Activated naive CD4-positive, alpha-beta T cell treated with anti-CD3 and anti-CD28 coated beads, Interleukin-2, amount 50 U/mL, for 72 hours (primary cell): ENCODE data around the gene RAET1E. TPM values are rescaled to one million over a fixed set of nuclear protein-coding genes. Genes with fewer than 3 reads are reported as not detected.
A peak's percentile ranks its signal among the peaks of the same experiment; 100 is the strongest.

Experiments used
- ATAC-seq, 2 donors: fragments of 150-1000 bp; cut with Tn5 transposase; 2 replicates each; pipeline ENCODE4 v1.10.0; 2021; ENCODE audit warnings: mild to moderate bottlenecking in 2 of 2, moderate library complexity in 2 of 2
- DNase-seq, 2 donors: peaks; one replicate each; pipeline ENCODE4 v3.0.0; 2021 to 2022; ENCODE audit warnings: low spot score in 2 of 2
- H3K27ac Mint-ChIP-seq, 2 donors: one replicate each; pipeline ENCODE4 v1.8.0; 2022; ENCODE audit warnings: mild to moderate bottlenecking in 2 of 2, mixed read lengths in 2 of 2
- H3K36me3 Mint-ChIP-seq, 2 donors: one replicate each; pipeline ENCODE4 v1.8.0; 2022; ENCODE audit warnings: mixed read lengths in 2 of 2
- H3K9me3 Mint-ChIP-seq, 2 donors: one replicate each; pipeline ENCODE4 v1.8.0; 2022; ENCODE audit warnings: mixed read lengths in 2 of 2
- total RNA-seq, 2 donors: library from RNA; stranded (reverse); gene quantifications; one replicate each; pipeline ENCODE4 v1.2.3, GENCODE V29; 2022

The RAET1E gene
- total RNA-seq, 2 donors from 2014 or later: 0.11 TPM; not detected in 1

- Mint-ChIP-seq H3K9me3 (no peaks in the 10 kb centered on the region), H3K36me3 (no peaks in the 10 kb centered on the region), H3K27ac (no peak overlapping the region)
- ATAC-seq: no peak
- no peak for DNase-seq
Measured at GRCh38 chr6:149888659-149889058, 9.3 kb downstream of the RAET1E start.

GRCh38 chr6:149888093-149888492 lies 9.8 kb downstream of the RAET1E start:
- DNase-seq (no peak), ATAC-seq (no peak)
- no peak overlapping the region for H3K27ac Mint-ChIP-seq
- no peaks in the 10 kb centered on the region for H3K9me3 Mint-ChIP-seq
- H3K36me3 Mint-ChIP-seq: no peaks in the 10 kb centered on the region

- DNase-seq (no peak), ATAC-seq (no peak)
- no peaks in the 10 kb centered on the region for H3K36me3 Mint-ChIP-seq
- no peaks in the 10 kb centered on the region for H3K9me3 Mint-ChIP-seq
- no peak overlapping the region for H3K27ac Mint-ChIP-seq
Measured at GRCh38 chr6:149887343-149887742, 10.6 kb downstream of the RAET1E start.

GRCh38 chr6:149885888-149886287 lies 12.0 kb downstream of the RAET1E start:
- H3K9me3 Mint-ChIP-seq: no peaks in the 10 kb centered on the region
- no peak for DNase-seq
- no peaks in the 10 kb centered on the region for H3K36me3 Mint-ChIP-seq
- ATAC-seq: no peak
- H3K27ac Mint-ChIP-seq: peak overlapping the region in 1 of 2 donors; percentile 52

- no peak overlapping the region for H3K27ac Mint-ChIP-seq
- no peak for DNase-seq
- no peak for ATAC-seq
- H3K9me3 Mint-ChIP-seq: no peaks in the 10 kb centered on the region
- no peaks in the 10 kb centered on the region for H3K36me3 Mint-ChIP-seq
Measured at GRCh38 chr6:149884617-149885016, 13.3 kb downstream of the RAET1E start.

GRCh38 chr6:149884215-149884614 lies 13.7 kb downstream of the RAET1E start:
- ATAC-seq (no peak), DNase-seq (no peak)
- H3K27ac Mint-ChIP-seq: no peak overlapping the region
- no peaks in the 10 kb centered on the region for H3K36me3 Mint-ChIP-seq
- no peaks in the 10 kb centered on the region for H3K9me3 Mint-ChIP-seq

GRCh38 chr6:149881860-149882259 lies 16.1 kb downstream of the RAET1E start:
- Mint-ChIP-seq H3K36me3 (no peaks in the 10 kb centered on the region), H3K27ac (no peak overlapping the region), H3K9me3 (no peaks in the 10 kb centered on the region)
- no peak for DNase-seq
- ATAC-seq: no peak

GRCh38 chr6:149881066-149881766 lies 16.7 kb downstream of the RAET1E start:
- H3K36me3 Mint-ChIP-seq: no peaks in the 10 kb centered on the region
- no peak for DNase-seq
- H3K9me3 Mint-ChIP-seq: no peaks in the 10 kb centered on the region
- H3K27ac Mint-ChIP-seq: no peak overlapping the region
- ATAC-seq: no peak

GRCh38 chr6:149877659-149878058 lies 20.3 kb downstream of the RAET1E start:
- no peak for DNase-seq
- Mint-ChIP-seq H3K27ac (no peak overlapping the region), H3K9me3 (no peaks in the 10 kb centered on the region), H3K36me3 (no peaks in the 10 kb centered on the region)
- no peak for ATAC-seq

- DNase-seq: no peak
- no peaks in the 10 kb centered on the region for H3K9me3 Mint-ChIP-seq
- H3K36me3 Mint-ChIP-seq: no peaks in the 10 kb centered on the region
- no peak for ATAC-seq
- no peak overlapping the region for H3K27ac Mint-ChIP-seq
Measured at GRCh38 chr6:149876241-149876933, 21.5 kb downstream of the RAET1E start.

GRCh38 chr6:149872233-149872632 lies 25.7 kb downstream of the RAET1E start:
- Mint-ChIP-seq H3K36me3 (no peaks in the 10 kb centered on the region), H3K9me3 (no peaks in the 10 kb centered on the region), H3K27ac (no peak overlapping the region)
- ATAC-seq: no peak
- DNase-seq: no peak

GRCh38 chr6:149871182-149871581 lies 26.7 kb downstream of the RAET1E start:
- Mint-ChIP-seq H3K27ac (no peak overlapping the region), H3K9me3 (no peaks in the 10 kb centered on the region)
- no peak for ATAC-seq

GRCh38 chr6:149869275-149869892 lies 28.5 kb downstream of the RAET1E start:
- no peak overlapping the region for H3K27ac Mint-ChIP-seq
- DNase-seq: no peak
- H3K9me3 Mint-ChIP-seq: no peaks in the 10 kb centered on the region
- ATAC-seq: no peak
- no peaks in the 10 kb centered on the region for H3K36me3 Mint-ChIP-seq

More at GRCh38 chr6:149871182-149871581, 26.7 kb downstream of the RAET1E start:
- DNase-seq: no peak
- no peaks in the 10 kb centered on the region for H3K36me3 Mint-ChIP-seq

GRCh38 chr6:149867876-149868640 lies 29.9 kb downstream of the RAET1E start:
- Mint-ChIP-seq H3K36me3 (no peaks in the 10 kb centered on the region), H3K27ac (no peak overlapping the region), H3K9me3 (no peaks in the 10 kb centered on the region)
- no peak for ATAC-seq
- no peak for DNase-seq

- DNase-seq: peak in 1 of 2 donors; percentile 30
- Mint-ChIP-seq H3K27ac (no peak overlapping the region), H3K36me3 (no peaks in the 10 kb centered on the region), H3K9me3 (no peaks in the 10 kb centered on the region)
- ATAC-seq: no peak
Measured at GRCh38 chr6:149864578-149865535, 33.1 kb downstream of the RAET1E start.
